H1 (cell line): ENCODE data around the gene ZNF391. TPM values are rescaled to one million over a fixed set of nuclear protein-coding genes. Genes with fewer than 3 reads are reported as not detected.

Experiments used
- CTCF ChIA-PET: fragments of 300-600 bp; sonication (Branson Sonifier 250); formaldehyde crosslinking; loops from one replicate; lab custom pipeline; 2021; ENCODE audit not compliant: partially characterized antibody; lab: Charles Lee
- POLR2A ChIA-PET: fragments of 300-600 bp; sonication (Branson Sonifier 250); formaldehyde crosslinking; loops from one replicate; lab custom pipeline; 2021; ENCODE audit warnings: inconsistent platforms; ENCODE audit not compliant: partially characterized antibody; lab: Charles Lee
- DNase-seq, 2 experiments: peaks; one replicate each; pipeline versions ENCODE4 v3.0.0 to v3.0.0-alpha.2; 2010 to 2022; ENCODE audit warnings: low spot score in 2 of 2, low read depth in 1 of 2, mixed read lengths in 1 of 2
- FAIRE-seq: peaks from 2 replicates; lab custom pipeline; 2011; peaks lifted over from hg19 to GRCh38; lab: Jason Lieb, UNC
- H2AFZ ChIP-seq: 2 replicates; pipeline ENCODE4 v1.8.1; 2012; ENCODE audit warnings: low read length, inconsistent platforms
- H2AK5ac ChIP-seq: 2 replicates; pipeline ENCODE4 v1.6.1; 2013; ENCODE audit warnings: low read depth, low read length
- H2BK120ac ChIP-seq: replicated peaks from 2 replicates; pipeline ENCODE3; 2013; ENCODE audit warnings: low read depth, low read length, inconsistent platforms
- H2BK12ac ChIP-seq: 2 replicates; pipeline ENCODE4 v1.6.1; 2013; ENCODE audit warnings: low read depth, low read length
- H2BK15ac ChIP-seq: 2 replicates; pipeline ENCODE4 v1.6.1; 2013; ENCODE audit warnings: low read length
- H2BK20ac ChIP-seq: 2 replicates; pipeline ENCODE4 v1.6.1; 2013; ENCODE audit warnings: low read length
- H2BK5ac ChIP-seq: 2 replicates; pipeline ENCODE4 v1.6.1; 2013; ENCODE audit warnings: low read depth, low read length
- H3K14ac ChIP-seq: 2 replicates; pipeline ENCODE4 v1.6.1; 2013; ENCODE audit warnings: inconsistent platforms; ENCODE audit not compliant: insufficient read length
- H3K18ac ChIP-seq: 2 replicates; pipeline ENCODE4 v1.6.1; 2013; ENCODE audit warnings: low read length; ENCODE audit errors: extremely low read depth
- H3K23ac ChIP-seq: 2 replicates; pipeline ENCODE4 v1.6.1; 2013; ENCODE audit warnings: inconsistent platforms; ENCODE audit not compliant: insufficient read length
- H3K23me2 ChIP-seq: 2 replicates; pipeline ENCODE4 v1.6.1; 2013; ENCODE audit warnings: low read depth, low read length
- H3K27ac ChIP-seq: 2 replicates; pipeline ENCODE4 v1.6.1; 2011; ENCODE audit warnings: low read depth, low read length, inconsistent platforms
- H3K27me3 ChIP-seq, 4 experiments: replicated peaks in 1 of 4; 1 replicate in 1 of 4; 2 replicates in 3 of 4; pipeline versions ENCODE4 v1.6.1 to v1.8.1; 2011 to 2013; ENCODE audit warnings: low read length in 3 of 4, mild to moderate bottlenecking in 3 of 4, inconsistent platforms in 2 of 4, mixed read lengths in 2 of 4, moderate library complexity in 1 of 4; ENCODE audit not compliant: control insufficient read depth in 3 of 4, insufficient read depth in 3 of 4; ENCODE audit errors: extremely low read depth in 1 of 4
- H3K36me3 ChIP-seq, 4 experiments: 2 replicates each; pipeline versions ENCODE4 v1.6.1 to v1.8.1; 2011 to 2013; ENCODE audit warnings: mild to moderate bottlenecking in 4 of 4, low read length in 3 of 4, moderate library complexity in 2 of 4, control low read depth in 1 of 4, inconsistent platforms in 1 of 4; ENCODE audit not compliant: insufficient read depth in 4 of 4, control insufficient read depth in 2 of 4
- H3K4ac ChIP-seq: replicated peaks from 2 replicates; pipeline ENCODE3; 2013; ENCODE audit warnings: low read length, low read depth, mixed read lengths, inconsistent platforms; ENCODE audit not compliant: insufficient read length
- H3K4me1 ChIP-seq, 4 experiments: replicated peaks in 1 of 4; 1 replicate in 1 of 4; 2 replicates in 3 of 4; pipeline versions ENCODE4 v1.6.1 to v1.8.1; 2011 to 2013; ENCODE audit warnings: low read length in 3 of 4, inconsistent platforms in 2 of 4, mixed read lengths in 1 of 4; ENCODE audit not compliant: insufficient read depth in 4 of 4, control insufficient read depth in 3 of 4
- H3K4me2 ChIP-seq, 2 experiments: 2 replicates each; pipeline versions ENCODE4 v1.6.1 to v1.8.1; 2011 to 2013; ENCODE audit warnings: low read depth in 2 of 2, low read length in 2 of 2, control low read depth in 1 of 2, inconsistent platforms in 1 of 2, mild to moderate bottlenecking in 1 of 2; ENCODE audit not compliant: insufficient read depth in 1 of 2
- H3K4me3 ChIP-seq, 4 experiments: fragments of 200-600, 300-600 bp in 1 of 4; sonication (generic), shearing (Covaris generic), sonication (Bioruptor Twin) in 1 of 4; 2 replicates each; pipeline versions ENCODE4 v1.5.1 to v1.8.1; 2011 to 2016; ENCODE audit warnings: low read length in 4 of 4, low read depth in 3 of 4, control low read depth in 2 of 4, inconsistent platforms in 2 of 4, mild to moderate bottlenecking in 2 of 4, mixed read lengths in 1 of 4, moderate library complexity in 1 of 4; ENCODE audit not compliant: insufficient read depth in 2 of 4; ENCODE audit errors: extremely low read depth in 1 of 4
- H3K56ac ChIP-seq: replicated peaks from 2 replicates; pipeline ENCODE3; 2013; ENCODE audit warnings: low read depth, mild to moderate bottlenecking, mixed read lengths, low read length, inconsistent platforms; ENCODE audit not compliant: insufficient read length
- H3K79me1 ChIP-seq: 2 replicates; pipeline ENCODE4 v1.6.1; 2013; ENCODE audit warnings: low read depth, low read length, control low read depth
- H3K79me2 ChIP-seq, 2 experiments: 2 replicates each; pipeline versions ENCODE4 v1.6.1 to v1.8.1; 2012 to 2013; ENCODE audit warnings: low read length in 2 of 2, mild to moderate bottlenecking in 2 of 2, inconsistent platforms in 1 of 2; ENCODE audit not compliant: insufficient read depth in 2 of 2, control insufficient read depth in 1 of 2
- H3K9ac ChIP-seq, 4 experiments: replicated peaks in 1 of 4; 1 replicate in 1 of 4; 2 replicates in 3 of 4; pipeline versions ENCODE4 v1.6.1 to v1.8.1; 2011 to 2013; ENCODE audit warnings: low read depth in 3 of 4, low read length in 3 of 4, control low read depth in 2 of 4, mild to moderate bottlenecking in 2 of 4, moderate library complexity in 2 of 4, inconsistent platforms in 1 of 4; ENCODE audit errors: extremely low read depth in 1 of 4
- H3K9me3 ChIP-seq, 2 experiments: 2 replicates each; pipeline versions ENCODE4 v1.6.1 to v1.8.1; 2012 to 2013; ENCODE audit warnings: mild to moderate bottlenecking in 2 of 2, moderate library complexity in 2 of 2, control low read depth in 1 of 2, inconsistent platforms in 1 of 2, low read depth in 1 of 2, low read length in 1 of 2, mixed read lengths in 1 of 2; ENCODE audit not compliant: insufficient read depth in 2 of 2
- H4K20me1 ChIP-seq, 2 experiments: replicated peaks in 1 of 2; 2 replicates each; pipeline versions ENCODE3 to v1.8.1; 2011 to 2013; ENCODE audit warnings: inconsistent platforms in 2 of 2, low read length in 2 of 2, mild to moderate bottlenecking in 1 of 2; ENCODE audit not compliant: insufficient read depth in 2 of 2, control insufficient read depth in 1 of 2
- H4K5ac ChIP-seq: 2 replicates; pipeline ENCODE4 v1.6.1; 2013; ENCODE audit warnings: low read length, low read depth, mixed read lengths, inconsistent platforms; ENCODE audit not compliant: insufficient read length
- H4K8ac ChIP-seq: 2 replicates; pipeline ENCODE4 v1.8.0; 2013; ENCODE audit warnings: mild to moderate bottlenecking, moderate library complexity, low read length, inconsistent platforms; ENCODE audit not compliant: insufficient read depth; ENCODE audit errors: extremely low read depth
- H4K91ac ChIP-seq: replicated peaks from 2 replicates; pipeline ENCODE3; 2013; ENCODE audit warnings: low read length, mixed read lengths, inconsistent platforms; ENCODE audit not compliant: insufficient read length
- CEBPB ChIP-seq: IDR thresholded peaks from 2 replicates; pipeline ENCODE4 v1.6.1; 2012; ENCODE audit warnings: low read depth, low read length
- GTF2F1 ChIP-seq: IDR thresholded peaks from 2 replicates; pipeline ENCODE4 v1.6.1; 2012; ENCODE audit warnings: low read depth, low read length, improper control_type of control experiment, borderline replicate concordance
- WGBS, 2 experiments: shearing (Covaris generic) in 1 of 2; methylation state at CpG; one replicate each; pipeline versions ENCODE4 v1.1.6 to v1.1.7; 2013 to 2015; ENCODE audit warnings: low lambda C conversion rate in 2 of 2, mixed read lengths in 2 of 2, inconsistent platforms in 1 of 2, low coverage in 1 of 2, missing lambda C conversion rate in 1 of 2; ENCODE audit not compliant: insufficient replicate concordance in 2 of 2, insufficient coverage in 1 of 2, insufficient read length in 1 of 2; ENCODE audit errors: extremely low coverage in 1 of 2, missing lambda C conversion rate in 1 of 2; 5-methylcytosine and 5-hydroxymethylcytosine counted together
- polyA plus RNA-seq, 7 experiments: library from polyadenylated mRNA; depleted of rRNA in 3 of 7; stranded (reverse) in 5 of 7; unstranded in 2 of 7; fragments of >200 nt in 5 of 7; fragments of 200-250 nt in 2 of 7; gene quantifications; 1 replicate in 5 of 7; 2 replicates in 1 of 7; 4 replicates in 1 of 7; pipeline versions ENCODE4 v1.2.1 to v1.2.3, GENCODE V29; 2011 to 2013; ENCODE audit warnings: missing spikeins in 2 of 7, mixed read lengths in 2 of 7
- total RNA-seq: library from RNA; stranded (reverse); fragmentation: NEBNext Ultra II Directional; extraction: Animal tissue kit (Norgen Biotek cat#: 25700); gene quantifications from 2 replicates; pipeline ENCODE4 v1.2.1, GENCODE V29; 2021

ZNF391 gene
- total and polyA plus RNA-seq, 2 of the 8 experiments (the other 6 are each of a cell fraction or from before 2014, with no cell fraction given), result 4.8 to 13.0 TPM

- Histone ChIP-seq H3K9me3 (peaks cover 2 to 5% of the 10 kb centered on the region in 2 experiments; a peak in 1 of 4 replicates), H4K20me1 (no peaks in the 10 kb centered on the region), H3K4me2 (no peak overlapping the region), H3K4ac (no peak overlapping the region), H3K23me2 (no peaks in the 10 kb centered on the region; the same call in 1 of the 2 replicates), H3K79me2 (no peaks in the 10 kb centered on the region), H2BK20ac (no peak overlapping the region), H2AK5ac (no peak overlapping the region), H3K79me1 (no peaks in the 10 kb centered on the region), H2AFZ (no peak overlapping the region), H2BK15ac (no peak overlapping the region), H3K27ac (no peak overlapping the region), H4K5ac (no peak overlapping the region), H3K4me3 (no peak overlapping the region), H3K4me1 (no peaks in the 10 kb centered on the region), H4K8ac (no peak overlapping the region), H2BK120ac (no peak overlapping the region), H2BK12ac (no peak overlapping the region), H4K91ac (no peak overlapping the region), H3K23ac (no peak overlapping the region), H3K14ac (no peak overlapping the region), H3K56ac (no peak overlapping the region), H3K27me3 (no peaks in the 10 kb centered on the region), H2BK5ac (no peak overlapping the region), H3K18ac (no peak overlapping the region), H3K9ac (no peak overlapping the region), H3K36me3 (no peaks in the 10 kb centered on the region)
- POLR2A ChIA-PET, result no interaction called here
- CTCF ChIA-PET, result no interaction called here
- FAIRE-seq, result no peak
- 80% methylated on average over 1 of the region's 1 CpG; no CpG with 5 or more reads in 1 of the 2 experiments for WGBS, 2 experiments
- no peak for DNase-seq
- TF ChIP-seq GTF2F1 (no peak), CEBPB (no peak)
These were observed 45.2 kb downstream of the ZNF391 start for GRCh38 chr6:27433714-27434113.
